HG03066 (cell line): ENCODE measurements around the gene IL17RB.

Experiments used
- ATAC-seq: cut with Tn5 transposase; IDR thresholded peaks from one replicate; pipeline ENCODE4 v1.9.1; 2021; ENCODE audit warnings: low read depth; ENCODE audit not compliant: unreplicated experiment

IL17RB gene

DNA sequence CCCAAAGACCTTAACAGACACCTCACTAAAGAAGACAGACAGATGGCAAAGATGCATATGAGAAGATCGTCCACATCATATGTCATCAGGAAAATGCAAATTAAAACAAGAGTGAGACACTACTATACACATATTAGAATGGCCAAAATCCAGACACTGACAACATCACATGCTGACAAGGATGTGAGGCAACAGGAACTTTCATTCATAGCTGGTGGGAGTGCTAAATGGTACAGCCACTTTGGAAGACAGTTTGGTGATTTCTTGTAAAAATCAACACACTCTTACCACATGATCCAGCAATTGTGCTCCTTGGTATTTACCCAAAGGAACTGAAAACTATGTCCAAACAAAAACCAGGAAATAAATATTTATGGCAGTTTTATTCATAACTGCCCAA is 17.8 kb upstream of the IL17RB start:
- ATAC-seq: no peak

DNA sequence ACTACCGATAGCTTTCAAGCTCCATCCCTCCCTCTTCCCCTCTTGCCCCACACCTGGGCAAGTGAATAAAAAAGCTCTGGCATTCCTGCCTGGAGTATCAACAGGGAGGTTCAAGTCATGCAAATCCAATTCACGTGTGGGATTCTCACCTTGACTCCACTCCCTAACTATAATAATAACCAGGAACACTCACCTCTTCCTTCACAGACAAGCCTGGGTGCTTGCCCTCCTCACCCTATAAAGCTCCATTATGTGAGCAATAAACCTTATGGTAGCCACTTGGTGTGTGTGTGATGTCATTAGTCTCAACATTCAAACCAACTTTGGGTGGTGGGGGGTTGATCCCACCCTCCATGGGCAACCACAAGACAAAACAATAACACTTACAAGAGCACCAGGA is 16.8 kb upstream of the IL17RB start:
- no peak for ATAC-seq

DNA sequence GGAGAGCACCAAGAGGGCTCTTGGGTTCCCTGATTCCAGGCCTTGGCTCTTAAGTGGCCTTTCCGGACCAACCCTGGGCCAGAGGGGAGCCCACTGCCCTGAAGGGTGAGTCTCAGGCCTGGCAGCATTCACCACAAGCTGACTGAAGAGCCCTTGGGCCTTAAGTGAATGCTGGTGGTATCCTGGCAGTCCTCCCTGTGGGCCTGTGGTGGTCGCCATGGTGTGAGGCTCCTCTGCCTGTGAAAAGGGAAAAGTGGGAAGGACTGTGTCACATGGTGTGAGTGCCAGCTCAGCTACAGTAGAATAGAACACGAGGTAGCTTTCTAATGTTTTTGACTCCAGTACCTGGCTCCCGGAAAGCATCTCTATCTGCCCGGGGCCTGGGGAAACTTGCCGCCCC is 15.4 kb upstream of the IL17RB start:
- no peak for ATAC-seq

DNA sequence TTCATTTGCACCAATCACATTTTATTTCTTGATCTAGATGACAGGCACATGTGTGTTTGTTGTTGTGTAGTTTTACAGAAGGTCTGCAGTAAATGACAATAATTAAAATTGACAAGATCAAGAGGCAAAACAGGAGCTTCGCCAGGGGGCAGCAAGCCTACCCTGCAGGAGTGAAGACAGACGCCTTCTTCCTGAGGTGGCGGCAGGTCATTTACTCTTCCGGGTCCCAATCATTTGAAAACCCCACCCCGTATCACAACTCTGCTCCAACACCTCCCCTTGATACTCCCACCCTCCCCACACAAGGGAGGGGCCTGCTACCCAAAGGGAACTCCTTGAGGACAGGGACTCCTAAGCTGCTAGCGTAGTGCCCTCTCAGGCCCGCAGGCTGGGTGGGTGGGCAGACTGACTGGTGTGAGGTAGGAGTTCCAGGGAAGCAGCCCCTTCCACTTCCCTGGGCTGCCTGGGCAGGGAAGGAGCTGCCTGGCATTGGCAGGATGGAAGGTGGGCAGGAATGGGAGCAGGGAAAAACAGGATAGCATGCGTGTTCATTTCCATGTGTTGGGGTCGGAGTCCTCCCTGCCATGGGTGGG is 13.2 kb upstream of the IL17RB start:
- no peak for ATAC-seq

DNA sequence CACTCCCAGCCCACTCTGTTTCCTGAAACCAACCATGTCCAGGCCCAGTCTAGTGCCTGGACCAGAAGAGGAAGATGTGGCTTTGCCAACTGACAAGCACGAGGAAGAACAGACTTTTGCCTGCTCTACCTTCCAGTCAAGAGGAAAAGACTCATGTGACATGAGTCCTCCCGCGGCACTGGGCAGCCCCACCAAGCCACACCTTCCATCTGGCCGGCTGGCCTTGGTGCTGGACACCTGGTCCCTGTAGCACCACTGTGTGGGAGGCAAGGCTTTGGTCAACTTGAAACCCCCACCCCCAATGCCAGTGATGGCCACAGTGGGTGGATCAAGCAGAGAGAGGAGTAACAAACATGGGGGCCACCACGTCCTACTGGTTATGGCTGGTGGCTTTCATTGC is 12.7 kb upstream of the IL17RB start:
- ATAC-seq: no peak

DNA sequence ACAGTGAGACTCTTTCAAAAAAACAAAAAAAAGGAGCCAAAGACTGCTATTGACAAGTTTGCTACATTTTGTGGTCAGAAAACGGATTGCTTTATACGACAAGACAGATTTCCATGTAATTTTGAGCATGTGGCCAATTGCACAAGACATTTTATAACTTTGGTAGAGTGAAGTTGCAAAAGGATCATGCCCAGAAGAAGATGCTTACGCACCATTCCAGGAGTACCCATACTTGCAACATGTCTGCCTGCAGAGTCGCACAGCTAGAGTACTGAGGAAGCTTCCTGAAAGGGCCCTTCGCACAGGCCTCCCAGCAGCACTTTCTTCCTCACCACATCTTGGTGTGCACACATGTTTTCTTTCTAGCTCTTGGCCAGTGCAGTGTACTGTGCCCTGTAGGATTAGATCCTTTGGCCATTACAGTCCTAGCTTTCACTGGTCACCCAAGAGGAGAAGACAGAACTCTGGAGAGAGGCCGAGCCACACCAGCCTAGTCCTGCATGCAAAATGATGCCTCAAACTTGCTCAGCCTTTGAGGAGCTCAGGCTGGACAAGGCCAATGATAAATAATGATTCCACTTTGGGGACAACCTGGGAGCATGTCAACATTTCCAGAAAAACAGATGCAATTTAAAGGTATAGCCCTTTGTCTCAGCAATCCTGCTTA is 11.8 kb upstream of the IL17RB start:
- ATAC-seq: no peak

DNA sequence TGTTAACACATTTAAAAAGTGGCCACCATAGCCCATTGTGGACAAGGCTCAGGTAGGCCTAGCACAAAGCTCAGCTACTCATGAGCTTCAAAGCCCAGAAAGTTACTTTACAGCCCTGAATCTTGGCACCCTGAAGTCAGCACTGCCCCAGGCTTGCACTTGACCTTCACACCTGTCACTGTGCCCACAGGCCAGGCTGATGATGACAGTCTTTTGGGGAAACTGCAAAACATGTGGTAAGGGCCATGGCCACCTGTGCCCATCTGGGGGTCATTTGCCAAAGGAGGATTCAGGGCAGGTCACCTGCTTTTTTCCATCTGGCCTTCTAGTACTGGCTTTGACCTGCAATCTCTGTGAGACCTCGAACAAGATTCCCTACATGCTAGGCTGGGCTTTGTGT is 11.1 kb upstream of the IL17RB start:
- no peak for ATAC-seq

DNA sequence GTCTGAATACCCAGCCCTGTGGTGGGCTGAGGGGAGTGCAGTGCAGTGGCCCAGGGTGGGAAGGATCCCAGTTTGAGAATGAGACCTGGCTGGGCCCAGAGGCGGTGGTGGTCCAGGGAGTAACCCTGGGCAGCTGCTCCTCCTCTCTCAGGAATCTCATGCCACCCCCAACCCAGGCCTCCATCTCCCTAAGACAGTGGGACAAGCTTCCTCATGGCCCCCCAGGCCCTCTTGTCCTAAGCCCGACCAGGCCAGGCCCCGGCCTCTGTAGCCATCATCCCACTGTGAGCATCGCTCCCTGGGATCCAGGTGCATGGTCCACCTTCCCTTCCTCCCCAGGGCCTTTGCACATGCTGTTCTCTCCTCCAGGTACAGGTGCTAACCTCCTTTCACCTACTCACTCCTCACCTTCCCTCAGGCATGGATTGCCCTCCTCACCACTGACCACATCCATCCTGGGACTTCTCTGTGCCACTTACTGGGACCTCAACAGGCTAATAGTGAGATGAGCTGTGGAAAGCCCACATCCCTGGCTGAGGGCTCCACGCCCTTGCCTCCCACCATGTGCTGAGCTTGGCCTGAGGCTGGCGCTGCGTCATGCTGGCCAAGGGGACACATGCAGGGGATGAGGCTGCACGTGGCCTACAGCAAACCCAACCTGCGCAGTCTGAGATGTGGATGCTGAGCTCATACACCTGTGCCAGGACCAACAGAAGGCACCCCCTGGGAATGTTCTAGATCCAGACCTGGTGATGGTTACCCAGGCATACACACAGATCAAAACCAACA is 10.1 kb upstream of the IL17RB start:
- no peak for ATAC-seq

DNA sequence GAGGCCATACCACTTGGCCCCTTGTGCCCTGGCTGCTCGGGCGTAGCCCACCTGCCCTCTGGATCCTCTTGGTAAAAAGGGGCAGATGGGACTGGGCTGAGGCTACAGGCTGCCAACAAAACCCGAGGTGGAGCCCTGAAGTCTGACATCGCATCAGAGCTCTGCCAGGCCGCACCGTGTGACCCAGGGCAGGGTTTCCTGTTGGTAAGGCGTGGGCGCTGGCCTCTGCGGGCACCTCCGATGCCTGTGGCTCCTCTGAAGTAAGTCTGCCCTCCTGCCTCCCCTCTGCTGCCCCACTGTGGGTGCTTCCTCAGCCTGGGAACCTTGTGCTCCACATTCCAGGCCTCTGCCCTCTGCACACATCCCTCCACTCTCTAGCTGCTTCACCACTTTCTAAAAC is 9.0 kb upstream of the IL17RB start:
- no peak for ATAC-seq

DNA sequence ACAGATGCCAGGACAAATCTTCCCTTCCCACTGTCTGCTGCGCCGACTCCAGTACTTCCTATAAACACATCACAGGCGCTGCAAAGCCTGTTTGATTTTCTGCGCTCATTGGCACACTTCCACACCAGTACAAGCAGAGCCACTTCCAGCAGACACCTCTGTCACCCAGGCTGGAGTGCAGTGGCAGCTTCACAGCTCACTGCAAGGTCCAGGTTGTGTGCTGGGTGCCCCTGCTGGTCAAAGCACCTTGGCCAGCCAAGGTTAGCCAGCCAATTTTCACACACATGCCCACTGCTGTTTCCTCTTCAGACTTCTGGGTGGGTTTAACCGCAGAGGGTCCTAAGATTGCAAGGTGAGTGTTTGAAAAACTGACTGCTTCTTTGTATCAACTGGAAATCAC is 5.1 kb upstream of the IL17RB start:
- no peak for ATAC-seq

DNA sequence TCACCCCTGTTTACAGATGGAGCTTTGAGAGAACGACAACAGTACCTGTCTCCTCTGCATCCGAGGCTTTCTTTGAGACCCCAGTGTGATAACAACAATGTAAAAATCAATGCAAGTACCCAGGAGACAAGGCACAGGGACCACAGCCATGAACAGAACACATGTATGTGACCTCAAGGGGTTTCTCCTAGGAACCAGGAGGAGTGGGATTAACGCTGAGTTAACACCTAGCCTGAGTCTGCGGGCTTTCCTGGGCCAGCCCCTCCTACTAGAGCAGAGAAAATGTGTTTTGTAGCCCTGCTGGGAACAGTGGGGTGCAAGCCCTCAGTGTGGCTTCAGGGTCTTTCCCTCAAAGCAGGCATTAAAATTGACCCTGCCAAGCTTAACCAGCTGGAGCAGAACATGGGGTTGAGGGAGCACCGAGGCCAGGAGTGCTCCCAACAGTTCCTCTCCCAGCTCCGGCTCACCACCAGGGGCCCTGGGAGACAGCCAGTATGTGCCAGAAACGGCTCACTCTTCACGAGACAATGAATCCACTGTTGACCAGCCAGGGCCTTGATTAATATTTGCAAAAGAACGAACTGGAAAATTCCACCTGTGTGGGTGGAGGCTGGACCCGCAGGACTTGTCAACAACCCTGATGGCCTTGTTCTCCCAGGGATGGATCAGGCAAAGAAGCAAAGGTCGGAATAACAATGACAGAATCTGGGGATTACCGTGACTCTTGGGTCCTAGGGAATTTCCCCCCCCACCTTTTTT is 3.8 kb upstream of the IL17RB start:
- ATAC-seq: no peak

DNA sequence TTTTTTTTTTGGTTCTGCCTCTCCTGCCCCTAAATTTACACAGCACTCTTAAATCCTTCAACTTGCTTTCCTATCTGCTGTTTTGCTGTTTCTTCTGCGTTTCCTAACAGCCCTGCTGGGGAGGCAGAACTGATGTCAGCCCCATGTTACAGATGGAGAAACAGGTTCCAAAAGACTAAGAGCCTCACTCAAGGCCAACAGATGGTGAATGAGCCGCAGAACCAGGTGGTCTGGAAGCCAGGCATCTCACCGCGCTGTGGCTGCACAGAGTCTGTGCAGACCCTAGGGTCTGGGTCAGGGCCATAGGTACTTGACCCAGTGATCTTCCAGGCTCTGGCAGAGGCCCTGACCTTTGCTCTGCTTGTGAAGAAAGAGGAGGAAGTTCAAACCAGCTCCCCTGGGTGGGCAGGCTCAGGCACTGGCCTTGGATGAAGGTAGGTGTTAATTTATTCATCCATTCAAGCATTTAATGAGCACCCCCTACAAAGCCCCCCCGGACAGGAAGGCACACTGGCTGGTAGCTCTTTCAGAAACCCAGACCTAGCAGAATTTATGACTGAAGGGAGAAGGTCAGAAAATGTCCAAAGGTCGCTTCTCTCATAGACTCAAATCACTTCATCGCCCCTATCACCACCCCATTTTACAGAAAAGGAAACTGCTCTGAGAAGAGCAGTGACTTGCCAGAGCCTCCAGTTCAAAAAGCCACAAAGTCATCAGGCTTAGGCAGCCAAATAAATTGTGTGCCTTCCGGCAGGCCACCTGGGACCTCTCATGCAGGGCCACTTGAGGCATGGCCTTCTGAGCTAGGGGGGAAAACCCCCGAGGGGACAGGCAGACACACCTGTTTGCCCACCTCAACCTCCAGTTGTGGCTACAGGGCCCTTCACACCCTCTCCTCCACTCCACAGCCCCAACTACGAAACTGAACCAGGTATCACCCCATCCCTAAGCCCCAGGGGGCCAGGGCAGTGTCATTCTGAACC is 2.9 kb upstream of the IL17RB start:
- peak; percentile 35 for ATAC-seq

DNA sequence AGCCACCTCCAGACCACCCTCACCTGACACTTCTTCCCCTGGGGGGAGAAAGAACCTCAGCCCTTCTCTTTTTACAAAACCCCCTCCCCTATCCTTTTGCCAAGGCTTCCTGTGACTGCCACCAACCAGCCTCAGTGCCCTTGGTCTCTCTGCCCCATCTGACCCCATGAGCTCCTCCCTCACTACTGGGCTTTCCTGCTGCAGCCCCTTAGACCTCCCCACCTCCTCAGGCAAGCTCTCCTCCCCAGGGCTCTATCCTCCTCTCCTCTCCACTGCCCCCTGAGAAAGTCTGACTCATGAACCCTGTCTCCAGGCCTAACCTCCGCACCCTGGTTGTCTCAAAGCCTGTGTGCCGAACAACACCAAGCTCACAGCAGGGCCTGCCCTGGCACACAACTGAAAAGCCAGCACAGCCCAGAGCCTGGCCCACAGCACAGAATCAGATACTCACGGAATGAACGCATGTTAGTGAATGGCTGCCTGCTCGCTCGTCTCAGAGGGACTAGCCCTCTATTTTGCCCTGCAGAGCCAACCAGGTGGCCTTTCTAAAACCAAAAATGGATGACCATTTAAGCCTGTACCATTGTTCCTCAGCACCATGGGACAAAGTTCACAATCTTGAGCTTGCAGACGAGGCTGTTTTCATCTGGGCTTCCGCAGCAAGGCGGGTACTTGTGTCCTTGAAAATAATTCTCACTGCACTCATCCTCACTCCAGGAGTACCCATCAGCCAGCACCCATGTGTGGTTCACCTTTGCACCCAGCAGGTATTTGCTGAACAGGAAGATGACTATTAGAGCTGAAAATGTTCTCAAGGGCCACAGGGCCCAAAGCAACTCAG is 1.9 kb upstream of the IL17RB start:
- no peak for ATAC-seq

DNA sequence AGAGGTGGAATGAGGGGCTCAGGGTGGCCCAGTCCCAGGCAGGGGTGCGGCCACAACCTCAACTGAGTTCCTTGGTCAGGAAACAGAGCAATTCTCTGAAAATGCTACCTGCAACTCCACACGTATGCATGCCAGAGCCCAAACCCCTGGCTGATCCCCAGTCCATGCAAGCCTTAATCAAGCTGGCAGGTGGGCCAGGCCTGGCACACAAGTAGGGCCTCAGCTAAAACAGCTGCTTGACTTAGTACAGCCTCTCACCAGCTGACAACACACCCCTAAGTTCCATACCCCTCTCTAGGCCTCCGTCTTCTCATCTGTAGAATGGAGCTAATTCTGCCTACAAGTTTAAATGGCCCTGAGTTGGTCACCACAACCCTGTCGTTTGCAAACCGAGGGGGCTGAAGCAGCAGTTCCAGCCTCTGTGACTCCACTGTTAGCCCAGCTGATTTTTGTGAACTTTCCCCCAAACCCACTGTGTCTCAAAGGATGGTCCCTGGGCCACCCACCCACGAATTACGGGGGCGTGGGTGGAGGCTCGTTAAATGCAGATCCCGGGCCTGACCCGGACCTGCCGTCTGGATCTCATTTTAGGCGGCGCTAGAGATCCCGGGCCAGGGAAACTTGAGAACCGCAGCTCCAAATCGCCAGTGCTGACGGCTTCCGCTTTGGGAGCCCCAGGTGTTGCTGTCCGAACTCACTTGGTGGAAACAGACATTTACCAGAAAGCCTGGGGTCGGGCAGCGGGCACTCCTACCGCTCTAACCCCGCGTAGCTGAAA is 1.1 kb upstream of the IL17RB start:
- no peak for ATAC-seq

DNA sequence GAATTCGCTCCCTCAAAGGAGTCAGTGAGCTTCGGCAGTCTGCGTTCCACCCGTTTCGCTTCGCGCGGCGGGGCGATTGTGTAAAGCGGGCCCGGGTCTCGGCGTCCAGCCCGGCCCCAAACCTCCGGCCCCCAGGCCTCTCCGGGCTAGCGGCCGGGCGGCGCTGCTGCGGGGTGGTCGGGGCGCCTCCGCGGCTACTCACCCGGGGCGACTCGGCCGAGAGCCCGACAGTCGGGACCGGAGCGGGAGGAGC is 561 bp upstream of the IL17RB start:
- ATAC-seq: no peak

DNA sequence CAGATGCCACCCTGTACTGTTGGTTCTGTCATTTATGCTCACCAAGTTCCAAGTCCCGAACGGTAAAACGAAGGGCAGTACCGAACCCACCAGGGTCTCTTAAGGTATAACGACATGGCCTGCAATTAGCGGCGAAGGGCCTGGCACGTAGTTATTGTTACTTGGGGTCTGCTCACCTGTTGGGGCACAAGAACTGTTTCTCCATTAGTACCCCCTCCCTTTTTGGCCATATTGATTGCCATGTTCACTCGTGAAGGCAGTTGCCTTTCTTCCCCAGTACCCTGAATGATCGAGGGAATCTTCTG is 435 bp downstream of the IL17RB start:
- ATAC-seq: no peak

DNA sequence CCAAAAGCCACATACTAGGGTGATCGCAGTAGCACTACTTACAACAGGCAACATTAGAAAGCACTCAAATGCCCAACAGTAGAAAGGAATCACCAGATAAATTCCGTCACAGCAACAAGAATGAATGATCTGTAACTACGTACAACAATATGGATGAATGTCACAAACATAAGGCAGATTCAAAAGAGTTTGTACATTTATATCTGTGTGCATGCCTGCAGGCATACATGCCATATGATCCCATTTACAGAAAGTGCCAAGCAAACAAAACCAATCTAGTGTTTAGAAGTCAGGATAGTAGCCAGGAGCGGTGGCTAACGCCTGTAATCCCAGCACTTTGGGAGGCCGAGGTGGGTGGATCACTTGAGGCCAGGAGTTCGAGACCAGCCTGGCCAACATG is 3.5 kb downstream of the IL17RB start:
- ATAC-seq: no peak

DNA sequence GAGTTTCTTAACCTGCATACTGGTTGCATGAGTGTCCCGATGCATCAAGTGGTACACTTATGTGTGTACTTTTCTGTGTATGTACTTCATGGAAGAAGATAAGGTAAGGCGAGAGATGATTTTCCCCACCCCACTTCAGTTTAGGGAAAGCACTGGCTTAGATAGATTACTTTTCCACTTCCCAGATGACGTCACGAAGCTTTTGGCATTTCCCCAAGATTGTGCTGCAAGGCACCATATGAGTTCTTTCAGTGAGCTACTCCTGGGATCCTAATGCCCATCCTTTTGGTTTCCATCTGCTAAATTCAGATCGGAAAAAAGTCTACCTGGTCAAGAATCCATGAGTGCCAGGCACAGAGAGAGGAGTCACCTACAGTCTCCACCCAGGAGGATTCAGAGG is 4.5 kb downstream of the IL17RB start:
- ATAC-seq: no peak

DNA sequence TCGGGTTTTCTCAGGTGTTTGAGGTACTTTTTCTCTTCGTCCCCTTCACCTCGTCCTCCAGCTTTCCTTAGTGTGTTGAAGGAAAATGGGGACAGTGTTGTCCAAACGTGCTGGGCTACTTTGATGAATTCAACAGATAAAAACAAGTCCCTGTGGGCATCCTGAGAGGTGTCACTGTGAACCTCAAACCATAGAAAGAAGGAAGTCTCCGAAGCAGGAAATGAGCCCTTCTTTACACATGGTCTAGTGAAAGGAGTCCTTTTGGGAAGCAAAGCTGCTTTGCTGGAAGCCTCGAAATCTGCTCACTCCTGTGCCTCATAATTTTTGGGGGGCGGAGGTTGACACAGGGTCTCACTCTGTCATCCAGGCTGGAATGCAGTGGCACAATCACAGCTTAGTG is 10.6 kb downstream of the IL17RB start:
- no peak for ATAC-seq
